ENCODE measurements around the gene ZNF556.

Gene ZNF556

GRCh38 chr19:2867025-2867991 lies at the start of gene ZNF556:
TSS of gene ZNF556 (plus strand) at chr19:2867335. CDS start at chr19:2867422, 87 bp downstream.
- peak; percentile 96 for DNase-seq

GRCh38 chr19:2819540-2820111 lies 47.5 kb upstream of the ZNF556 start, which contains the start of gene ZNF554:
TSS of gene ZNF554 (plus strand) at chr19:2819868. CDS start at chr19:2820072, 204 bp downstream.
- peak; percentile 89 for DNase-seq

DNA sequence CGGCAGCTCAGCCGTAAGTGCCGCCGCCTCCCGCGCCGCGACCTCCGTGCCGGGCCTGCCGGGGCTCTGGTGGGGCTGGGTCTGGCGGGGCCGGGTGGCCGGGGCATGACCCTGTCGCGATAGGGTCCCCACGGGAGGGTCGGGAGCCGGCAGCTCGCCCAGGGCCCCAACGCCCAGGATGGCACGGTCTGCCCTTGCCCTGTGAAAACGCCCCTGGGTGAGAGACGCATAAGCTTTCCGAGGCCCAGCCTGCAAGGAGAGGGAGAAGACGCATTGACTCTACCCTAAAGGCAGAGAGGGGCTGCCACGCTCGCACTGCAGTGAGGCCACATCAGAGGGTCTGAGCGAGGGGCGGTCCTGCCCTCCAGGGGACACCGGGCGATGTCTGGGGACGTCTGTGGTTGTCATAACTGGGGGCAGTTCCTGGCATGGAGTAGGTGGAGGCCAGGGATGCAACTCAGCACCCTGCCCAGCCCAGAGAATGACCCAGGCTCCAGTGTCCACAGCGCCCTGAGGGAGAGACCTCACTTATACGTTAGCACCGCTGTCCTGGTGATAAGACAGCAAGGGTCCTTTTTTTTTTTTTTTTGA lies 46.9 kb upstream of the ZNF556 start:
- DNase-seq: no peak

DNA sequence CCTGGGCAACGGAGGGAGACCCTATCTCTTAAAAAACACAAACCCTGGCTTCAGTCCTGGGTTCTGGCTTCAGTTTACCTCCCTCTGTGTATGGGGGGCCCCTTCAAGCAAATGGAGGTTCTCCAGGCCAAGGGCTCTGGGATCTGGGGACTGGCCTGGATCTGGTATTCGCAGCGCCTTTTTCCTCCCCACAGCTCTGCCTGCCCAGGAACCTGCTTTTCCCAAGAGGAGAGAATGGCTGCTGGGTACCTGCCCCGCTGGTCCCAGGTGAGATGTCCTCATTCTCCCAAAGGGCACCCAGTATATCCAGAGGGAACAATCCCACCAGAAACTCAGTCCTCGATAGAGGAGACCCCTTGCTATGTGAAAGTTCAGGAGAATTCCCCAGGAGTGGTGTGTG lies 44.3 kb upstream of the ZNF556 start:
- DNase-seq: no peak

DNA sequence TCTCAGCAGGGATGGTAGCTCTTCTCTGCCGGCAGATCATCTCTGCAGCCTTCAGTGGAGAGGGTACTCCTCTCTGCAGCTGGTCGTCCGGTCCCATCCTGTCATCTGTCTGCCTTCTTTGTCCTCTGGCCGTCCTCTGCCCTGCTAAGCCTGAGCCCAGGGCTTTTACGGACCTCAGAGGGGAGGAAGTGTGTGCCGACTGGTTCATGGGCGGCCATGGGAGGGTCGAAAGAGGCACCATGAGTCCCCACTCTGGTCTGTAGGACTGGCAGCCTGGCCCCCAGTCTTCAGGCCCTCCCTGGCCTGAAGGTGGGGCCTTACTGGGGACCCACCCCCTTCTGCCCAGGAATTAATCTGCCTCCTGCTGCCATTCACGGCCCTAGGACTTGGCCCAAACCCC lies 43.5 kb upstream of the ZNF556 start:
- DNase-seq: no peak

GRCh38 chr19:2824129-2824528 lies 43.0 kb upstream of the ZNF556 start:
- DNase-seq: no peak

DNA sequence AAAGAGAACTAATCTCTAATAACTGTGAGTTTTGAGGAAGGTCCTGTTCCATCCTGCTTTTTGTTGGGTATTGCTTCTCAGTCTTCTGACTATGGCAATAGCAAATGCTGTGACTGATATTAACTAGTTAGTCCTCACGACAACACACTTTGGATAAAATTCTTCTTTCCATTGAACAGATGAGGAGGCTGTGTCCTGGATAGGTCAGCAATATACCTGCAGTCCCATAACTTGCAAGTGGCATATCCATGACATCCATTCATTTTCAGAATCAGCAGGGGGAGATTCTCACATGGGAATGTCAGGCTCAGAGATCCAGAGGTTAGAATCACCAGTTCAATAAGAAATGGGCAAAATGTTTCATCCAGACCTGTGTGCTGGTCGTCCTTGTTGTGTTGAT lies 40.1 kb upstream of the ZNF556 start:
- DNase-seq: no peak

DNA sequence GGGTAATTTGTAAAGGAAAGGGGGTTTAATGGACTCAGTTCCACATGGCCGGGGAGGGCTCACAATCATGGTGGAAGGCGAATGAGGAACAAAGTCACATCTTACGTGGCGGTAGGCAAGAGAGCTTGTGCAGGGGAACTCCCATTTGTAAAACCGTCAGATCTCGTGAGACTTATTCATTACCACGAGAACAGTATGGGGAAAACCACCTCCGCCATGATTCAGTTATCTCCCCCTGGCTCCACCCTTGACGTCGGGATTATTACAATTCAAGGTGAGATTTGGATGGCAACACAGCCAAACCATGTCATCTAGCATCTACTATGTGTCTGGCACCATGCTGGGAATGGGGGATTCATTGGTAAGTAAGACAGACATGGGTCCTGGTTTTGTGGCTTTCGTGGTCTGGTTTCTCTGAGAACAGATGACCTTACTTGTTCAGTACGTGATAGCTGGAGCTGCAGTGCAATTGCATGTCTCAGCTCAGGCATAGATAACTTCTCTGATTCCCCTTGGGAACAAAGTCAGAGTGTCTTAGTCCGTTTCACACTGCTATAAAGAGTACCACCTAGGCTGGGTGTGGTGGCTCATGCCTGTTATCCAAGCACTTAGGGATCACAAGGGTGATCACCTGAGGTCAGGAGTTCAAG lies 39.2 kb upstream of the ZNF556 start:
- no peak for DNase-seq

- no peak for DNase-seq
These were observed 32.8 kb upstream of the ZNF556 start for GRCh38 chr19:2834294-2834871.

- DNase-seq: no peak
These were observed 29.7 kb upstream of the ZNF556 start for GRCh38 chr19:2837430-2837829.

DNA sequence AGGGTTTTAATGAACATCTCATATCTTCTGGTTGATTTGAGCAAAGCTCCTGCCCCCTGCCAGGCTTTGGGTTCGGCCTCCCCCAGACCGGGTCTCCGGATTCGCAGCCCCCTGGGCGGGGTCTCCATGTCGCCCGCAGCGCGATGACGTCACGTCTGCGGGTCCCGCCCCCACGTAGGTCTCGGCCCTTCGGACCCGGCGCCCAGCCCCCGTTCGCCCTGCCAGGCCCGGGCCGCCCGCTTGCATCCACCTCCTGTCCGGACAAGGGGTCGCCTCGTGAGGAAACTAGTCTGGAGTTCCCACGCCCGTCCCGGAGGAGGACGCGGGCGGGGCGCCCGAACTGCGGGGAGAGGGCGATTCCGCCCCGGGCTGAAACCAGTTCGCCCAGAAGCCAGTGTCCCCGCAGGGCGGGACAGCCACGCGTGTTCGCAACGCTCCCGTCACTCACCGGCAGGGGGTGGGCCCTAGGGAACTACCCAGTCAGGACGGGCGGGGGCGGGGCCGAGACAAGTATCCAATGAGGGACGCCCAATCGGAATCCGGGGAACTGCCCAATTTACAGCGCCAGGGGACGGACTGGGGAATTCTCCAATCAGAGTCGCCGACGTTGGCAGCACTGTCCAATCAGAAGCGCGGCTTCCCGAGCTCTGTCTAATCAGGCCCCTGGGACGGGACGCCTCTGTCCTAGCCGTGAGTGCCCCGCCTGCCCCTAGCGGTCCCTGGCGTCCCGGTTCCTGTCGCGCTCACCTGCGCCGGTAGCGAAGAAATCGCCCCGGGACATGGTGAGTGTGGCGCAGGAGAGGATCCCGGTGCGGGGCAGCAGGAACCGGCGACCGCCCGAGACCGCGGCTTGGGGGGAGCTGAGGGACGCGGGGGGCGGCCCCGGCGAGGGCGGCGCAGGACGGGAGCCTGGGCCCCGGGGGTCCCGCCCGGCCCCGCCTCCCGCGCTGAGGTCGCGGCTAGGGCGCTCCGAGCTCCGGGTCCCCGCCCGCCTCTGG lies 26.0 kb upstream of the ZNF556 start, which contains the start of gene ZNF555:
Gene ZNF555 (plus strand): TSS at position 682 of the 998 bp plus-strand sequence. CDS start 98 bp downstream, at position 780.
- peak; percentile 95 for DNase-seq

DNA sequence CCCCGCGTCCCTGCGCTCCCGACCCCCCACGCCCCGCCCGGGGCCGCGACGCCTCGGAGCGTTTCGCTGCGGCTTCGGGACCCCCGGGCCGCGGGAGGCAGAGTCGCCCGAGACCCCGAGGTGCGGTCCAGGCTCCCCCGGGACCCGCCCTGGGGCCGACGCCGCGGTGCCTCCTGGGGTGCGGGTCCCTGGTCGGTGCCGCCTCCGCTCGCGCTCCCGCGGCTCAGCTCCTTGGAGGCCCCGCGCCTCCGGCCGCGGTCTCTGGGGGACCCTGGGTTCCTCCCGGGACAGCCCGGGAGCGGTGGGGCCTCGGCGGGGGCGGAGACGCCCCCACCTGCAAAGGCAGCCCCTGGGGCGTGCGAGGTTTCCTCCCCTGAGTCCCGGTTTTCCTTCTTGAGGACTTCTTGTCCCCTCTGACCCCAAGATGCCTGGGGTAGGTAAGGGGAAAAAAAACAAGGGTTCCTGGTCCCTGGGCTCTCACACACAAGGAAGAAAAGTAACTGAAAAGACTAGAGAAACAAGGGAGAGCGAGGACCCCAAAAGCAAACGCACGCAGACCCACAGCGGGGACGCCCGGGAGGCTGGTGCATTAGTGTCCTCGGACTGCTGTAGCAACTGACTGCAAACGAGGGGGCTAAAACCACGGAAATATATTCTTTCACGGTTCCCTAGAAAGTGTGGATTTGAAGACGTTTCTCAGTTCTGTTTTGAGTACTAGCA lies 25.1 kb upstream of the ZNF556 start:
- DNase-seq: no peak

- DNase-seq: no peak
These were observed 22.0 kb upstream of the ZNF556 start for GRCh38 chr19:2845107-2845506.

DNA sequence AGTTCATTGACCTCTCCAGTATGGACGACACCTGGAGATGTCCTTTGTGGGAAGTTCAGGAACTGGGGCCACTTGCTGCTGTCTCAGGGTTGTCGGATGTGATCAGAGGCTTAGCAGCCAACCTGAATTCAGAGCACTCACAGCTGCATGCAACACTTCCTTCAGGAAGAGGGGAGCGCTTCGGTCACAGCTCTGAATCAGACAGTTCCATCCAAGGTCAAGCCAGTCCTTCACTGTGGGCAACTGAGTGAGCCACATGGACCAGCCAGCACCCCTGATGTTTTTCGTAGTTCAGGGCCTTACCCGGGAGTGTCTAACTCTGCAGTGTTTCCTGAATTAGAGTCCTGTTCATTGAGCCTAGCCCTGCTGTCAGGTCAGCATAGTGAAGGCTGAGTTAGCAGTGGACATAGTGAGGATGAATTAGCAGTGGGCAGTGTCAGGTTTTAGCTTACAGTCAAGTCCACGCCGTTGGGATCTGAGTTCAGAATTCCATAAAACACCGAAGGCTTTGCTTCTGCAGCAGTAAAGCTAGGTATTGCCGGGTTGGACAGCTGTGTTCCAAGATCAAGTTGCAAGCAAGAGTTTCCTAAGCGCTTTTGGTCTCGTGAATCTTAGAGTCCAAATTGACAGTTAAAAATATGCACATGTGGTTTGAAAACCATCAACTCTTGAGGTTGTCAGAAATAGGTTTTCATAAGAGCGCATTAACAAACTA lies 20.8 kb upstream of the ZNF556 start:
- DNase-seq: no peak

DNA sequence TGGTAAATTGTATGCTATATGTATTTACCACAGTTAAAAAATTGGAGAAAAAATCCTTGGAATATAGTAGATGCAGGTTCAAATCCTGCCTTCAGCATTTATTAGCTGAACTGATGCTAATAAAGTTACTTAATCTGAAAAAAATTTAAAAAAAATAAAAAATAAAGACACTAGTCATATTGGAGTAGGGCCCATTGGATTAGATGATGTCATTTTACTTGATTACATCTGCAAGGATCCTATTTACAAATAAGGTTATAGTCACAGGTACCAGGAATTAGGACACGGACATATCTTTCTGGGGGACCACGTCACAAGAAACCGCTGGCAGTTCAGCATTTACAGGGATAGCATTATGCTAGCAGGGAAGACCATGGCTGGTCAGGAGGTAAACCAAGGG lies 19.6 kb upstream of the ZNF556 start:
- DNase-seq: no peak

- no peak for DNase-seq
These were observed 18.5 kb upstream of the ZNF556 start for GRCh38 chr19:2848616-2849015.

DNA sequence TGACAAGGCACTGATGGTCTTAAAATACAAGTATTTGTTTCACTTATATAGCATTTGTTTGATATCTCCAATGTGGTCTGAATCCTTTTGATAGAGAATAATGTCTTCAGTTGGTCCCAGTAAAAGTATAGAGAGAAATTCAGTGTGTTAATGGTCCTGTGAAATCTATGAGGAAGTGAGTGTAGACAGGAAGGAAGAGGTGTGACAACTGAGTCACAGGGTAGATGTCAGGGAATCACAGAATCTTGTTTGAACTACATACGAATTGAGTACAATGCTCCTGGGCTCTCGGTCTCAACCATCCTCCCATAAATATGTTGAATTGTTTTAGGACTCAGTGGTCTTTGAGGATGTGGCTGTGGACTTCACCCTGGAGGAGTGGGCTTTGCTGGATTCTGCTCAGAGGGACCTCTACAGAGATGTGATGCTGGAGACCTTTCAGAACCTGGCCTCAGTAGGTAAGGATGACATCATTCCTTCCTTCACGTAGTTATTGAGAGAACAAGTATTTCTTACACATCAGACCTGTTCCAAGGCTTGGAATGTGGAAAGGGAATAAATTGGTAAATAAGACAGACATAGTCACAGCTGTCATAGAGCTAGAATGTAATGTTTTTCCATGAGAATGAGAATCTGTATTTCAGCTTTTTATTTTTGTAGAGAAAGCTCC lies 16.7 kb upstream of the ZNF556 start:
- DNase-seq: no peak

DNA sequence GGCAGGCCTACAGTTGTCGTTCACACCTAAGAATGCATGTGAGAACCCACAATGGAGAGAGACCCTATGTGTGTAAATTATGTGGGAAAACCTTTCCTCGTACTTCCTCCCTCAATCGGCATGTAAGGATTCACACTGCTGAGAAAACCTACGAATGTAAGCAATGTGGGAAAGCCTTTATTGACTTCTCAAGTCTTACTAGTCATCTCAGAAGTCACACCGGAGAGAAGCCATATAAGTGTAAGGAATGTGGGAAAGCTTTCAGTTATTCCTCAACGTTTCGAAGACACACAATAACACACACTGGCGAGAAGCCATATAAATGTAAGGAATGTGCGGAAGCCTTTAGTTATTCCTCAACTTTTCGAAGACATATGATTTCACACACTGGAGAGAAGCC lies 14.5 kb upstream of the ZNF556 start:
- DNase-seq: no peak

GRCh38 chr19:2853015-2853606 lies 14.0 kb upstream of the ZNF556 start:
- DNase-seq: no peak

Data from SHP77 treated with DMSO at 0.1 percent for 48 hours (cell line).